HEK293T (cell line): ENCODE results near the gene FILIP1.

ENCODE experiments used
- ARNT ChIP-seq: fragments of 450-650 bp; IDR thresholded peaks from 2 replicates; pipeline ENCODE4 v1.6.1; 2017; ENCODE audit warnings: mild to moderate bottlenecking
- BHLHE40 ChIP-seq: fragments of 450-650 bp; IDR thresholded peaks from 2 replicates; pipeline ENCODE4 v1.6.1; 2016; ENCODE audit warnings: mild to moderate bottlenecking, moderate library complexity, borderline replicate concordance
- ELF4 ChIP-seq: fragments of 450-650 bp; IDR thresholded peaks from 2 replicates; pipeline ENCODE4 v1.6.1; 2017; ENCODE audit warnings: antibody characterized with exemption
- FOXA1 ChIP-seq: fragments of 450-650 bp; IDR thresholded peaks from 2 replicates; pipeline ENCODE4 v1.6.1; 2016; ENCODE audit warnings: mild to moderate bottlenecking
- FOXK2 ChIP-seq: fragments of 450-650 bp; IDR thresholded peaks from 2 replicates; pipeline ENCODE4 v1.6.1; 2016; ENCODE audit warnings: mild to moderate bottlenecking
- FOXM1 ChIP-seq: fragments of 450-650 bp; IDR thresholded peaks from 2 replicates; pipeline ENCODE4 v1.6.1; 2017; ENCODE audit warnings: mild to moderate bottlenecking, borderline replicate concordance
- L3MBTL2 ChIP-seq: fragments of 450-650 bp; conservative IDR thresholded peaks from 2 replicates; pipeline ENCODE4 v1.6.1; 2016; ENCODE audit warnings: mild to moderate bottlenecking
- NFRKB ChIP-seq: fragments of 450-650 bp; IDR thresholded peaks from 2 replicates; pipeline ENCODE4 v1.6.1; 2016; ENCODE audit warnings: mild to moderate bottlenecking, moderate library complexity
- SP1 ChIP-seq: fragments of 450-650 bp; IDR thresholded peaks from 2 replicates; pipeline ENCODE4 v1.6.1; 2017
- SUZ12 ChIP-seq: fragments of 450-650 bp; IDR thresholded peaks from 2 replicates; pipeline ENCODE4 v1.6.1; 2016; ENCODE audit warnings: mild to moderate bottlenecking
- TARDBP ChIP-seq: fragments of 450-650 bp; IDR thresholded peaks from 2 replicates; pipeline ENCODE4 v1.6.1; 2016
- ZNF384 ChIP-seq: fragments of 450-650 bp; IDR thresholded peaks from 2 replicates; pipeline ENCODE4 v1.6.1; 2016

DNA sequence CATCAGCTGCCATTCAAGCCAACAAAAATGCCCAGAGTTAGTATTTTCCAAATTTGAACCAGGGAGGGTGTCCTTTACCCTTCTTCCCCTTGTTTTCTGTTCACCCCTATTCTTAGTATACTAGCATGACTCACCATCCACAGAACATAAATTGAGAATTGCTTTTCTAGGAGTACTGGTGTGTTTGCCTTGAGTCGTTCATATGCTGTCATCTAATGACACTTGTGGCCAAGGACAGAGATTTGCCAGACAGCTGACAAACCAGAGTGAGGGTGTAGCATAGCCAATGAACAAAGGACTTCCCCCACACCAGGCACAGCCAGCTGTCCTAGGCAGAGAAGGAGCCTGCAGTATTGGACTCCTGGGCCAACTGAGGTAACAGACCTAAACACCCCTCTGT is 62.2 kb downstream of the FILIP1 start:
- TF ChIP-seq NFRKB (no peak), TARDBP (no peak), ZNF384 (no peak), SUZ12 (no peak), FOXK2 (no peak), BHLHE40 (no peak), L3MBTL2 (no peak), FOXM1 (no peak), ELF4 (no peak), ARNT (no peak), SP1 (no peak), FOXA1 (no peak)
